Fibroblast of skin of right biceps (primary cell): ENCODE measurements around the gene DAB2.
A peak's percentile ranks its signal among the peaks of the same experiment; 100 is the strongest.
"Not testable (repeated sequence)": the region's sequence is repeated elsewhere in the genome, so short reads cannot be mapped to it uniquely, and the experiment has no call there.

Experiments
- DNase-seq: peaks from one replicate; pipeline ENCODE4 v3.0.0-alpha.2; 2013

The DAB2 gene

GRCh38 chr5:39419796-39420195 is 5.0 kb downstream of the DAB2 start:
- no peak for DNase-seq

DNA sequence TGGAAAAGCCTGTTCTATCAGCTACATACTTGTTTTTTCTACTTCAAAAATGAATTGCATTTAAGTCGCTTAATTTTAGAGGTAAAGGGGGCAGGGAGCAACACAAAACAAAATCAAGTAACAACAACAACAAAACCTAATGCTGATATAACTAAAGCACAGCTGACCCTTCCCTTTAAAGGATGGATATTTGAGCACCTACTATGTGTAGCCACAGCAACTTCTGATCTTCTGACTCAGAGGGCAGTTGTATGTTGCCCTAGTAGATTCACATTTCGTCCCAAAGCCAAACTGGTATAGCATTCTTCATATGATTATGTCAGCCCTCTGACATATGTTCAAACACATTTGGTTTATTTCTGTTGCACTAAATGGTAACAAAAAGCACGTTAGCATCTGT is 6.8 kb downstream of the DAB2 start:
- no peak for DNase-seq

DNA sequence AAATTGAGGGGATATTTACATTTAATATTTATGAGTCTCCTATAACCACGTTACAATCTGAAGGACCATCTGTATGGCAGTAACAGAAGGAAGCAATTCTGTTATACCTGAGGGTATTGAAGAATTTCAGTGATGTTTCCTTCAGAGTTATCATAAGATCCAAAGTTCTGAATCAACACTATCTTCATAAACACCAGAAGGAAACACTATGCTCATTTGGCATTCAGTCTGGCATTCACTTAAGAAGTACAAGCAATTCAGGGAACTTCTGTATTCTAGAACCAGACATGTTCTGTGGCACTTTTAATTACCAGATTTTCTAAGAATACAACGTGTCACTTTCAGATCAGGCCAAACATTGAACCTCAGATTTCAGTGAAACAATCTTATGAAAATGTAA is 9.6 kb downstream of the DAB2 start:
- no peak for DNase-seq

- DNase-seq: no peak
Observed at GRCh38 chr5:39414426-39414825, 10.4 kb downstream of the DAB2 start.

GRCh38 chr5:39413771-39414170 is 11.0 kb downstream of the DAB2 start:
- no peak for DNase-seq

DNA sequence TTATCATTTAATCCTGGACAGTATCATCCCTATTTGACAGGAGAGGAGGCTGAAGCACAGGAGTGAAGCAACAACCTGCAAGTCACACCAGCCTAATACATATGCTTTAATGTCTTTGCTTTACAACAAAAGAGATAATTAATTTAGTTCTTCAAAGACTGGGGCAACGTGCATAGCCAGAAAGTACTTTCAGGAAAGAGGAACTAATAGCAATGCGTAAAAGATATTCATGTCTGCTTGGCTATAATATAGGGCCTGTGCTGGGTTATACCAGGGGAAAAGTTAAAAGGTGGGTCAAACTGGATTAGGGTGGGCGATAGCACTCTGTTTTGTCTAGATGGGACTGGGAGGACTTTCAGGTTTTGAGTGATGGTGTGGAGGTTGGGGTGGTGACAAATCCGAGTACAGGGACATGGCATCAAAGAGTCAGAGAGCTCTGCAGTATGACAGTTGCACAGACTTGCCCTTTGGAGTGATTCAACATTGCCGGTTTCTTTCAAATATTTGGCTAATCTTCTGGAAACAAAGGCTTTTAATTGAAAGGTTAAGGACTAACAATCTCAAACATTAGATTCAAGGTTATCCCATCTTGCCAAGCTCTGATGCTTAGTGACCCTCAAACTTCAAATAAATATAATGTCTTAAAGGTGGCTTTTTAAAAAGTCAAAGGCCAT is 11.9 kb downstream of the DAB2 start:
- no peak for DNase-seq

GRCh38 chr5:39411985-39412384 is 12.8 kb downstream of the DAB2 start:
- DNase-seq: no peak

DNA sequence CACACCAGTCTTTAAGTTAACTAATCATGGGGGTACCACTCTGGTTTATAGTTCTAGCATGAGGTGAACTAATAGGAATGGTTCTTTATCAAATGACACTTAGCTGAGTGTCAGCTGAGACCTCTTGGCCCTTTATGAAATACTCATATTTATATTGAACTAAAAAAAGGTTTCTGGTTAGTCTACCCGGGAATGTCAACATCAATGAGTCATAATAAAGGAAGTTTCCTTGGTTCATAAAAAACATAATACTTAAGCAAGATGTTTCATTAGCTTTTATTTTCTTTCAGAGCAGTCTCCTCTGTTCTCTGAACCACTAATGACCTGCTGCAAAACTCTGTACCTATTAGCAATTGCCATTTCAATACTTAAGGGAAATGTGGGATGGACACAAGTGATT is 13.7 kb downstream of the DAB2 start:
- DNase-seq: peak; percentile 81

DNA sequence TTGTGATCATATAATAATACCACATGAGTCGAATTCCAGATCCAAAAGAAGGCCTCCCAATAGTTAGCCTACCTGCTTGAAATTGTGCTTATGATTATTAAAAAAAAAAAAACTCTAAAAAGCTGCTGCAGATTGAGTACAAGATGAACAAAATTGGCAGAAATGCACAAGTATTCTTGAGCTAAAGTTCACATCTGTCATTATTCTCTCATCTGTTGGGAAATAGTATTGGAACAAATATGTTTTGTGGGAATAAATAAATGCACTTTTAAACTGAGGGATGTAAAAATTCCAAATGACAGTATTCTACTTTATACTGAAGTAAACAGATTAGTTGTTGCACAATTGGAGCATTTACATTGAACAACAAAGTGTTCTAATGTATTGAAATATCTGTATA is 15.7 kb downstream of the DAB2 start:
- DNase-seq: no peak

DNA sequence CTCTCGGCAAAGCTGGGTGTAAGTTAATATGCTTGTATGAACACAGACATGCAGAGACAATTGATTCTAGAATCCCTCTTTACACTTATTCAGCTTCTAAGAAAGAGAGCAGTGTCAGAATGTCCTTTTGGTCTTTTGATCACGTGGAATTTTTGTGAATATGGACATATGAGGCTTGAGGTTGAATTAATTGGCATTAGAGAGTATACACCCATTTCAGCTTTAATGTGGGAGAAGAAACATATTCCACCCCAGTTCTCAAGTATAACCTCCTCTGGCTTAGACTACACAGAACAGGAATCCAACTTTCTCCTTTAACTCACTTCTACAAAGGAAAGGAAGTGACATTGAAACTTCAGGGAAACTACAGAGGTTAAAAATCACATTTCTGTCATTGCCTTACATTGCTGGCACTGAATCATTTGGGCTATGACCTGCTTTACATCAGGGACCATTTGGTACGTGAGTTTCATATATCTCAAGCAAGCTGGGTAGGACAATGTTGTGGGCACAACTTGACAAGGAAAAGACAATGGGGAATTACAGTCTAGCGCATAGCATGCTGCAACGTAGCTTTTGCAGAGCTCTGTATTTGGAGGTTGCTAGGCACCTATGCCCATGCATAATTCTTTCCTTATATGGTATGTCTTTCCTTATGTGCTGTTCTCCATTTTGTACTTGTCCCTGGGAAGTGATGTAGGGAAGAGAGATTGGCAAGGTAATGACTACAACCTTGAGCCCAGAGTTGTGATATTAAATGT is 19.5 kb downstream of the DAB2 start:
- DNase-seq: no peak

DNA sequence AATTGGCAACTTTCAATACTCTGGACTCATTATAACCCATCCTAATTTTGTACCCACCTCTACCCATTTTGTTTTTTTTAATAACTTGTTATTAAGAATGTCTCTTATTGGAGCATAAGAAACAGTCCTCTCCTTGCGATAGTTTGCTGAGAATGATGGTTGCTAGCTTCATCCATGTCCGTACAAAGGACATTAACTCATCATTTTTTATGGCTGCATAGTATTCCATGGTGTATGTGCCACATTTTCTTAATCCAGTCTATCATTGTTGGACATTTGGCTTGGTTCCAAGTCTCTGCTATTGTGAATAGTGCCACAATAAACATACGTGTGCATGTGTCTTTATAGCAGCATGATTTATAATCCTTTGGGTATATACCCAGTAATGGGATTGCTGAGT is 21.0 kb downstream of the DAB2 start:
- not testable (repeated sequence) for DNase-seq

GRCh38 chr5:39402140-39402539 is 22.6 kb downstream of the DAB2 start:
- DNase-seq: not testable (repeated sequence)

GRCh38 chr5:39400713-39401578 is 23.8 kb downstream of the DAB2 start:
- peak; percentile 72 for DNase-seq

- DNase-seq: peak; percentile 99
Observed at GRCh38 chr5:39399135-39400036, 25.4 kb downstream of the DAB2 start.

- no peak for DNase-seq
Observed at GRCh38 chr5:39396843-39397242, 27.9 kb downstream of the DAB2 start.

DNA sequence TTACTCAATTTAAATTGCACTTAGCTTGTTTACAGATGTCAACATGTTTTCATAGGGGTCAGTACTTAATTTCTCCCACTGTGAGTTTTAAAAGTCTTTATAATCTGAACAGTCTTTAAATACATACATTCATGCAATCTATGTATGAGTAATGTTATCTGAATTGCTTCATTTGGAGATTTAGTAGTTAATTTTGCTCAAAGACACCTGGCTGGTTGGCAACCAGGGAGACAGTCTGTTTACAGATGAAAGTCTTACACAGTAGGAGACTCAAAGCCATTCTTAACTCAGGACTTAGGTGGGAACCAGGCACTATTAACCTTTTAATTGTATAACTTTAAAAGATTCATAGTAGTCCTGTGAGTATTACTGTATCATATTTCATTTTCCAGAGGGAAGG is 29.3 kb downstream of the DAB2 start:
- DNase-seq: no peak

DNA sequence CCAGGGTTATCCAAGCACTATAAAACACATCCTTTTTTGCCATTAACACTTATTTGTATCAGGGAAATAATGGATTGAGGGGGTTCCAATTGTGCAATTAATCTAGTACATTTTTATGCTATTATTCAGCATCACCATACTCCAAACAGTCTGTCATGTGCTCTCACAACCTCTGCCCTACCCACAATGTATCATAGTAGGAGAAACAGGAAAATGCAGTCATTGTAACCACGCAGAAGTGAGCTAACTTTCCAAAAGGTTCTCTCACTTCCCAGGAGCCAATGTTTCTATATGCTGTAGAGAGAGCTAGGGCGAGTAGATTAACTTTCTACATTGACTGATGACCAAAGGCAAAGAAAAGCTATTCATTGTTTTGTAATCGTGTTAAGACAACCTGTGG is 29.8 kb downstream of the DAB2 start:
- DNase-seq: peak; percentile 79

GRCh38 chr5:39390945-39391344 is 33.8 kb downstream of the DAB2 start:
- no peak for DNase-seq

GRCh38 chr5:39387293-39387692 is 37.5 kb downstream of the DAB2 start:
- no peak for DNase-seq

GRCh38 chr5:39384271-39384670 is 40.5 kb downstream of the DAB2 start:
- no peak for DNase-seq

DNA sequence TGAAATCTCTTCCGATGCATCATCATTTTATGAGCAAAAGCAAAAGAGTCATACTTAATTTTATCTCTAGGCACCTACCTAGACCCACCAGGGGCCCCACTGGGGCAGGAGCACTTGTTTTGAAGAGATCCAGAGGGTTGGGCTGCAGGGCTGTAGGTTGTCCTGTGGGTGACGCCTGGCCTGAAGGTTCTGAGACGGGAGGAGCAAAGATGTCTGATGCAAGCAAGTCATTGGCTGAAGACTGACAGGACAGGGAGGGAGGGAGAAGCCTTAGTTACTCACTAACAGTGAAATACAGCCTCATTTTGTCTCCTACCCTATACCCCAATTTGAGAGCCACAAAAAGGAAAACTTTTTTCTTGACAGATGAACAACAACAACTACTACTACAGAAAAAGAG is 43.4 kb downstream of the DAB2 start:
- no peak for DNase-seq

- DNase-seq: no peak
Observed at GRCh38 chr5:39379693-39380092, 45.1 kb downstream of the DAB2 start.

GRCh38 chr5:39377613-39378012 is 47.2 kb downstream of the DAB2 start:
- DNase-seq: no peak
